ENCODE results near the gene CLDN20. TPM values are rescaled to one million over a fixed set of nuclear protein-coding genes. Genes with fewer than 3 reads are reported as not detected.

Gene CLDN20
- total RNA-seq, 1 experiment from 2014 or later: not detected

DNA sequence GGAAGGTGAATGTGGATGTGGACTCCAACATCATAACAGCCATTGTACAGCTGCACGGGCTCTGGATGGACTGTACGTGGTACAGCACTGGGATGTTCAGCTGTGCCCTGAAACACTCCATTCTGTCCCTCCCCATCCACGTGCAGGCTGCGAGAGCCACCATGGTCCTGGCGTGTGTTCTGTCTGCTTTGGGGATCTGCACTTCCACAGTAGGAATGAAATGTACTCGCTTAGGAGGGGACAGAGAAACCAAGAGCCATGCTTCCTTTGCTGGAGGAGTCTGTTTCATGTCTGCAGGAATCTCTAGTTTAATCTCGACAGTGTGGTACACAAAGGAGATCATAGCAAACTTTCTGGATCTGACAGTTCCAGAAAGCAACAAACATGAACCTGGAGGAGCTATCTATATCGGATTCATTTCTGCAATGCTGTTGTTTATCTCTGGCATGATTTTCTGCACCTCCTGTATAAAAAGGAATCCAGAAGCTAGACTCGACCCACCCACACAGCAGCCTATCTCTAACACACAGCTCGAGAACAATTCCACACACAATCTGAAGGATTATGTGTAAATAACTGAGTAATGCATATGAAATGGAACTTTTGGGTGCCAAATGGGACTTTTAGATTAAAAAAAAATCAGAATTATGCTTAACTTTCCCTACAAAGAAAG lies 12.1 kb downstream of the CLDN20 start:
- ATAC-seq (no peak; the same call in 1 of the 2 replicates), DNase-seq (ENCODE audit: low read depth, low spot score) (no peak)
- H3K27ac ChIP-seq (ENCODE audit: low read length): no peak overlapping the region
- ChIA-PET CTCF (no interaction called here), POLR2A (no interaction called here)
- H3K9me3 ChIP-seq (ENCODE audit: control insufficient read depth, insufficient read depth, low read depth, low read length): no peaks in the 10 kb centered on the region
- peaks cover 11% of the 10 kb centered on the region for H3K36me3 ChIP-seq (ENCODE audit: control insufficient read depth, insufficient read depth, low read length)
- intact Hi-C loops (cut with micrococcal nuclease; ENCODE audit: unreplicated experiment): no loop called here
- BruUV-seq (replicated peaks): no TSS peak
- H3K27me3 ChIP-seq (ENCODE audit: control insufficient read depth, insufficient read depth, low read length): no peaks in the 10 kb centered on the region
- in situ Hi-C loops (cut with HindIII; ENCODE audit: low pct_unique_long_range_greater_than_20kb, low sequenced_read_pairs): no loop called here
- TF ChIP-seq, protein P1, sequence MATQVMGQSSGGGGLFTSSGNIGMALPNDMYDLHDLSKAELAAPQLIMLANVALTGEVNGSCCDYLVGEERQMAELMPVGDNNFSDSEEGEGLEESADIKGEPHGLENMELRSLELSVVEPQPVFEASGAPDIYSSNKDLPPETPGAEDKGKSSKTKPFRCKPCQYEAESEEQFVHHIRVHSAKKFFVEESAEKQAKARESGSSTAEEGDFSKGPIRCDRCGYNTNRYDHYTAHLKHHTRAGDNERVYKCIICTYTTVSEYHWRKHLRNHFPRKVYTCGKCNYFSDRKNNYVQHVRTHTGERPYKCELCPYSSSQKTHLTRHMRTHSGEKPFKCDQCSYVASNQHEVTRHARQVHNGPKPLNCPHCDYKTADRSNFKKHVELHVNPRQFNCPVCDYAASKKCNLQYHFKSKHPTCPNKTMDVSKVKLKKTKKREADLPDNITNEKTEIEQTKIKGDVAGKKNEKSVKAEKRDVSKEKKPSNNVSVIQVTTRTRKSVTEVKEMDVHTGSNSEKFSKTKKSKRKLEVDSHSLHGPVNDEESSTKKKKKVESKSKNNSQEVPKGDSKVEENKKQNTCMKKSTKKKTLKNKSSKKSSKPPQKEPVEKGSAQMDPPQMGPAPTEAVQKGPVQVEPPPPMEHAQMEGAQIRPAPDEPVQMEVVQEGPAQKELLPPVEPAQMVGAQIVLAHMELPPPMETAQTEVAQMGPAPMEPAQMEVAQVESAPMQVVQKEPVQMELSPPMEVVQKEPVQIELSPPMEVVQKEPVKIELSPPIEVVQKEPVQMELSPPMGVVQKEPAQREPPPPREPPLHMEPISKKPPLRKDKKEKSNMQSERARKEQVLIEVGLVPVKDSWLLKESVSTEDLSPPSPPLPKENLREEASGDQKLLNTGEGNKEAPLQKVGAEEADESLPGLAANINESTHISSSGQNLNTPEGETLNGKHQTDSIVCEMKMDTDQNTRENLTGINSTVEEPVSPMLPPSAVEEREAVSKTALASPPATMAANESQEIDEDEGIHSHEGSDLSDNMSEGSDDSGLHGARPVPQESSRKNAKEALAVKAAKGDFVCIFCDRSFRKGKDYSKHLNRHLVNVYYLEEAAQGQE (IDR thresholded peaks at IDR 0.05; ENCODE audit: insufficient read depth in 1 of 2, low read depth in 2 of 2, low read length in 1 of 2): no peak
- TF ChIP-seq TCF7L2 (IDR thresholded peaks at IDR 0.05; ENCODE audit: low read depth, low read length) (no peak), SIN3A (IDR thresholded peaks at IDR 0.05; ENCODE audit: borderline replicate concordance, insufficient read depth, low read depth, low read length) (no peak), POLR2AphosphoS5 (IDR thresholded peaks at IDR 0.05; ENCODE audit: low read depth, low read length) (no peak)
- no peaks in the 10 kb centered on the region for H3K4me1 ChIP-seq (ENCODE audit: control insufficient read depth, insufficient read depth, low read length)
- no peak overlapping the region for H3K4me3 ChIP-seq (ENCODE audit: low read depth in 2 of 2, low read length in 2 of 2)

GRCh38 chr6:155276638-155277037 lies 12.8 kb downstream of the CLDN20 start:
- CTCF ChIA-PET: no interaction called here

More at GRCh38 chr6:155276638-155277037, 12.8 kb downstream of the CLDN20 start:
- TF ChIP-seq, protein P2, sequence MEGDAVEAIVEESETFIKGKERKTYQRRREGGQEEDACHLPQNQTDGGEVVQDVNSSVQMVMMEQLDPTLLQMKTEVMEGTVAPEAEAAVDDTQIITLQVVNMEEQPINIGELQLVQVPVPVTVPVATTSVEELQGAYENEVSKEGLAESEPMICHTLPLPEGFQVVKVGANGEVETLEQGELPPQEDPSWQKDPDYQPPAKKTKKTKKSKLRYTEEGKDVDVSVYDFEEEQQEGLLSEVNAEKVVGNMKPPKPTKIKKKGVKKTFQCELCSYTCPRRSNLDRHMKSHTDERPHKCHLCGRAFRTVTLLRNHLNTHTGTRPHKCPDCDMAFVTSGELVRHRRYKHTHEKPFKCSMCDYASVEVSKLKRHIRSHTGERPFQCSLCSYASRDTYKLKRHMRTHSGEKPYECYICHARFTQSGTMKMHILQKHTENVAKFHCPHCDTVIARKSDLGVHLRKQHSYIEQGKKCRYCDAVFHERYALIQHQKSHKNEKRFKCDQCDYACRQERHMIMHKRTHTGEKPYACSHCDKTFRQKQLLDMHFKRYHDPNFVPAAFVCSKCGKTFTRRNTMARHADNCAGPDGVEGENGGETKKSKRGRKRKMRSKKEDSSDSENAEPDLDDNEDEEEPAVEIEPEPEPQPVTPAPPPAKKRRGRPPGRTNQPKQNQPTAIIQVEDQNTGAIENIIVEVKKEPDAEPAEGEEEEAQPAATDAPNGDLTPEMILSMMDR (IDR thresholded peaks at IDR 0.05): no peak
- POLR2A ChIA-PET: no interaction called here
- no peak for ATAC-seq
- H3K27me3 ChIP-seq (ENCODE audit: control insufficient read depth, insufficient read depth, low read length): no peaks in the 10 kb centered on the region
- peaks cover 11% of the 10 kb centered on the region for H3K36me3 ChIP-seq (ENCODE audit: control insufficient read depth, insufficient read depth, low read length)
- DNase-seq (ENCODE audit: low read depth, low spot score): no peak
- intact Hi-C loops (cut with micrococcal nuclease; ENCODE audit: unreplicated experiment): no loop called here
- no TSS peak for BruUV-seq (replicated peaks)
- H3K4me3 ChIP-seq (ENCODE audit: low read depth in 2 of 2, low read length in 2 of 2): no peak overlapping the region
- H3K4me1 ChIP-seq (ENCODE audit: control insufficient read depth, insufficient read depth, low read length): no peaks in the 10 kb centered on the region
- no peaks in the 10 kb centered on the region for H3K9me3 ChIP-seq (ENCODE audit: control insufficient read depth, insufficient read depth, low read depth, low read length)
- no peak overlapping the region for H3K27ac ChIP-seq (ENCODE audit: low read length)
- in situ Hi-C loops (cut with HindIII; ENCODE audit: low pct_unique_long_range_greater_than_20kb, low sequenced_read_pairs): no loop called here

All from Panc1 (cell line).